Loucy (cell line): ENCODE measurements around the gene VEPH1.

ENCODE experiments used
- EZH2phosphoT487 ChIP-seq: fragments of 200-600 bp; IDR thresholded peaks from 2 replicates; pipeline ENCODE4 v1.6.1; 2018; ENCODE audit warnings: antibody characterized with exemption, mild to moderate bottlenecking, moderate library complexity, borderline replicate concordance
- TF ChIP-seq, protein P1 (sequence below): fragments of 200-600 bp; sonication (generic); conservative IDR thresholded peaks from 2 replicates; pipeline ENCODE4 v1.5.1; 2014; ENCODE audit warnings: mild to moderate bottlenecking, antibody characterized with exemption, low read length

DNA sequence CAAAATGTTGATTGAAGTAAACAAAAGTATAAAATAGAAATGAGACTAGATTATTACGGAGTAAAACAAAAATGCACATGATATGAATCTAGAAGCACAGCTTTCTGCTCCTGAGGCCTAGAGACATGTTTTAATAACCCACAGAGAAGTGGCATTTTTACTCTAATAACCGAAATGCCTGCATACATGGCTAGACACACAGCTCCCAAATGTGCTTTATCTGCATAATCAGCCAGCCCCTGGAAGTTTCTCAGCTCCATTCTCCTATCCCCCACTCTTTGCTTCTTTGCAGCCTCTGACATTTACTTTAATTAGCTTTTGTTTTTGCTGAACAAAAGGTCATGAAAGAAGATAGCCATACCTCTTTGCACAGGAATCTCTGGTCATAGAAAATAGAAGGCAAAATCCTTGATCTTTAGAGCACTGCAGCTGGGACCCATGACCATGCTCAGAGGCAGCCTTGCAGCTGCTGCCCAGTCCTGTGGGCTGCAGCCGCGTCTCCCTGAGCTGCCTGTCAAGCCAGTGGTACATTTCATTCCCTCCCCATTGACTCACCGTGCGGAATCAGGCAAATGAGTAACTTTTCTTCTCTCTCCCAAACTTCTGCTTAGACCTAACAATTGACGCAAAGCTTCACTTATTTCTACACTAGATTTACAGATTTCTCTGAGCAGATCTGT is at the start of gene VEPH1:
- TF ChIP-seq, protein P1, sequence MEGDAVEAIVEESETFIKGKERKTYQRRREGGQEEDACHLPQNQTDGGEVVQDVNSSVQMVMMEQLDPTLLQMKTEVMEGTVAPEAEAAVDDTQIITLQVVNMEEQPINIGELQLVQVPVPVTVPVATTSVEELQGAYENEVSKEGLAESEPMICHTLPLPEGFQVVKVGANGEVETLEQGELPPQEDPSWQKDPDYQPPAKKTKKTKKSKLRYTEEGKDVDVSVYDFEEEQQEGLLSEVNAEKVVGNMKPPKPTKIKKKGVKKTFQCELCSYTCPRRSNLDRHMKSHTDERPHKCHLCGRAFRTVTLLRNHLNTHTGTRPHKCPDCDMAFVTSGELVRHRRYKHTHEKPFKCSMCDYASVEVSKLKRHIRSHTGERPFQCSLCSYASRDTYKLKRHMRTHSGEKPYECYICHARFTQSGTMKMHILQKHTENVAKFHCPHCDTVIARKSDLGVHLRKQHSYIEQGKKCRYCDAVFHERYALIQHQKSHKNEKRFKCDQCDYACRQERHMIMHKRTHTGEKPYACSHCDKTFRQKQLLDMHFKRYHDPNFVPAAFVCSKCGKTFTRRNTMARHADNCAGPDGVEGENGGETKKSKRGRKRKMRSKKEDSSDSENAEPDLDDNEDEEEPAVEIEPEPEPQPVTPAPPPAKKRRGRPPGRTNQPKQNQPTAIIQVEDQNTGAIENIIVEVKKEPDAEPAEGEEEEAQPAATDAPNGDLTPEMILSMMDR: no peak
- no peak for TF ChIP-seq EZH2phosphoT487
